GM12865 (cell line): ENCODE data around the gene DLG2.

Source experiments
- DNase-seq: peaks from one replicate; pipeline ENCODE4 v3.0.0; 2010; ENCODE audit warnings: low read depth
- H3K4me3 ChIP-seq: 2 replicates; pipeline ENCODE4 v1.5.1; 2011; ENCODE audit warnings: mild to moderate bottlenecking, low read depth, low read length, control low read depth
- TF ChIP-seq, protein P1 (sequence below): IDR thresholded peaks from 2 replicates; pipeline ENCODE4 v1.5.1; 2011; ENCODE audit warnings: low read length, control low read depth, low read depth, inconsistent platforms; ENCODE audit not compliant: insufficient read depth; ENCODE audit errors: missing control alignments

Gene DLG2

GRCh38 chr11:83611031-83611430 is 2016.1 kb downstream of the DLG2 start:
- TF ChIP-seq, protein P1, sequence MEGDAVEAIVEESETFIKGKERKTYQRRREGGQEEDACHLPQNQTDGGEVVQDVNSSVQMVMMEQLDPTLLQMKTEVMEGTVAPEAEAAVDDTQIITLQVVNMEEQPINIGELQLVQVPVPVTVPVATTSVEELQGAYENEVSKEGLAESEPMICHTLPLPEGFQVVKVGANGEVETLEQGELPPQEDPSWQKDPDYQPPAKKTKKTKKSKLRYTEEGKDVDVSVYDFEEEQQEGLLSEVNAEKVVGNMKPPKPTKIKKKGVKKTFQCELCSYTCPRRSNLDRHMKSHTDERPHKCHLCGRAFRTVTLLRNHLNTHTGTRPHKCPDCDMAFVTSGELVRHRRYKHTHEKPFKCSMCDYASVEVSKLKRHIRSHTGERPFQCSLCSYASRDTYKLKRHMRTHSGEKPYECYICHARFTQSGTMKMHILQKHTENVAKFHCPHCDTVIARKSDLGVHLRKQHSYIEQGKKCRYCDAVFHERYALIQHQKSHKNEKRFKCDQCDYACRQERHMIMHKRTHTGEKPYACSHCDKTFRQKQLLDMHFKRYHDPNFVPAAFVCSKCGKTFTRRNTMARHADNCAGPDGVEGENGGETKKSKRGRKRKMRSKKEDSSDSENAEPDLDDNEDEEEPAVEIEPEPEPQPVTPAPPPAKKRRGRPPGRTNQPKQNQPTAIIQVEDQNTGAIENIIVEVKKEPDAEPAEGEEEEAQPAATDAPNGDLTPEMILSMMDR, result no peak
- H3K4me3 ChIP-seq, result no peak overlapping the region
- DNase-seq, result no peak

- TF ChIP-seq, protein P1, result no peak
- no peak for DNase-seq
- no peak overlapping the region for H3K4me3 ChIP-seq
These were observed 2018.0 kb downstream of the DLG2 start for GRCh38 chr11:83609191-83609590.

GRCh38 chr11:83608571-83608970 is 2018.6 kb downstream of the DLG2 start:
- no peak for DNase-seq
- TF ChIP-seq, protein P1, result no peak
- H3K4me3 ChIP-seq, result no peak overlapping the region

DNA sequence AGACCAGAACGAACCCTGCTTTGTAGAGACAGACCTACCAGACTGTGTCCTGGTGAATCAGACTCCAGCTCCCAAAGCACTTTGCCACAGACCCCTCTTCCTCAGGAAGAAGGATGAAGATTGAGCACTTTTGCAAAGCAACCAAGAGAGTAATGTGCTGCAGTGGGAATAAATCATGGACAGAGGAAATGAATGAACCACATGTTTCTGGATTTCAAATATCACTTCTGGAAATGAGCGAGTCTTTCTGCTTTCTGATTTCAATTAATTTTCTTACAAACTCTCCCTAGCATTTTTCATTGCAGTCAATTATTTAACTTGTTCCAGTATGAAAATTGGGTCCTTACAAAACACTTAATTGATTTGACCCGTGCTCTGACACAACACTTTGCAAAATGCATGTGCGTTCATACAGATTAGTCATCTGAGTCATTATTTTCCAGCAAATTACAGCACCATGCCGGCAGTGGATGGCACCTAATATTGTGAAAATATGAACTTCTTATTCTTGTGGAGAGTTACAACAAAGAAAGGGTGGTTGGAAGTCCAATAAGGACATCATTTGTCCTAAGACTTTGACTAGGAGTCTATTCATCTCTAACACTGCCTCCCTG is 2025.1 kb downstream of the DLG2 start:
- DNase-seq, result no peak
- H3K4me3 ChIP-seq, result no peak overlapping the region
- TF ChIP-seq, protein P1, result no peak

DNA sequence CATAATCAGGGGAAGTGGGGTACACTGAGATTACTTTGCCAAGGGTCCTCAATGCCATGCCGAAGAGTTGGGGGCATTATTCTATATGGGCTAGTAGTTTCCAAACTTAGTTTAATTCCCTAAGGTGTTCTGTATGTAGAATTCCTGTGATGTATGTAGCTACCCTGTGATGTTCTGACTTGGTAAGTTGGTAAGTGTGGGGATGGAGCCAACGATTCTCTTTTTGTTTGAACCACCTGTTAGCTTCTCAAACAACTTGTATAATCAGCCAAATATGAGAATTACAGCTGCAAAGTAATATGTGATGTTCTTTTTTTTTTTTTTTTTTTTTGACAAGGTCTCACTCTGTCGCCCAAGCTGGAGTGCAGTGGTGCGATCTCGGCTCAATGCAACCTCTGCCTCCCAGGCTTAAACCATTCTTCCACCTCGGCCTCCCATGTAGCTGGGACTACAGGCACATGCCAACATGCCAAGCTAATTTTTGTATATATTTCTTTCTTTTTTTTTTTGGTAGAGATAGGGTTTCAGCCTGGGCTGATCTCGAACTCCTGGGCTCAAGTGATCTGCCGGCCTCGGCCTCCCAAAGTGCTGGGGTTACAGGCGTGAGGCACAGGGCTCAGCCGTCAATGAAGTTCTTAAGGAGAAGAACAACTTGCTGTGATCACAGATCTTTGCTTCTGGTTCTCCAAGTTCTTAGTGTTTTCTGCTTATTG is 2025.8 kb downstream of the DLG2 start:
- TF ChIP-seq, protein P1, result no peak
- DNase-seq, result no peak
- H3K4me3 ChIP-seq, result no peak overlapping the region

- DNase-seq, result no peak
- H3K4me3 ChIP-seq, result no peak overlapping the region
- TF ChIP-seq, protein P1, result no peak
These were observed 2026.5 kb downstream of the DLG2 start for GRCh38 chr11:83600661-83601060.
